IMR-90 (cell line): ENCODE measurements around the gene LYPD6B. TPM values are rescaled to one million over a fixed set of nuclear protein-coding genes. Genes with fewer than 3 reads are reported as not detected.

Experiments
- ATAC-seq: fragments of 200-7000 bp; cut with Tn5 transposase; 2 replicates; pipeline ENCODE4 v1.9.1; 2020; ENCODE audit warnings: low read depth, mild to moderate bottlenecking, moderate library complexity
- BruUV-seq: library from RNA; stranded (reverse); fragments of 400-500 nt; replicated peaks from 2 replicates; lab custom pipeline; 2021; lab: Mats Ljungman, UMichigan
- CTCF ChIA-PET: fragments of 300-600 bp; formaldehyde crosslinking; extraction: SDS; loops from one replicate; lab custom pipeline; 2021; ENCODE audit warnings: antibody characterized with exemption; lab: Yijun Ruan, JAX
- POLR2A ChIA-PET: fragments of 300-600 bp; sonication (Branson Sonifier 250); formaldehyde crosslinking; loops from one replicate; lab custom pipeline; 2022; ENCODE audit warnings: antibody characterized with exemption; ENCODE audit not compliant: unreplicated experiment; lab: Charles Lee
- DNase-seq: peaks from one replicate; pipeline ENCODE4 v3.0.0; 2013
- H2AFZ ChIP-seq: replicated peaks from 2 replicates; pipeline ENCODE3; 2013; ENCODE audit warnings: low read length, mild to moderate bottlenecking; ENCODE audit not compliant: poor library complexity
- H2AK5ac ChIP-seq: 2 replicates; pipeline ENCODE4 v1.6.1; 2013; ENCODE audit warnings: low read depth, low read length, inconsistent platforms
- H2AK9ac ChIP-seq: replicated peaks from 2 replicates; pipeline ENCODE3; 2013; ENCODE audit warnings: mild to moderate bottlenecking, low read depth, low read length, moderate library complexity; ENCODE audit not compliant: poor library complexity
- H2BK120ac ChIP-seq: 2 replicates; pipeline ENCODE4 v1.6.1; 2013; ENCODE audit warnings: low read depth, low read length, inconsistent platforms
- H2BK15ac ChIP-seq: 3 replicates; pipeline ENCODE4 v1.6.1; 2013; ENCODE audit warnings: low read depth, low read length, inconsistent platforms
- H2BK20ac ChIP-seq: 2 replicates; pipeline ENCODE4 v1.6.1; 2013; ENCODE audit warnings: low read depth, mild to moderate bottlenecking, inconsistent platforms, low read length, moderate library complexity
- H2BK5ac ChIP-seq: 2 replicates; pipeline ENCODE4 v1.6.1; 2013; ENCODE audit warnings: mild to moderate bottlenecking, low read depth, low read length, inconsistent platforms; ENCODE audit not compliant: poor library complexity, severe bottlenecking
- H3K14ac ChIP-seq: replicated peaks from 2 replicates; pipeline ENCODE4 v1.6.1; 2013; ENCODE audit warnings: low read depth, low read length, inconsistent platforms
- H3K18ac ChIP-seq: 2 replicates; pipeline ENCODE4 v1.6.1; 2013; ENCODE audit warnings: low read depth, low read length, control low read depth
- H3K23ac ChIP-seq: 2 replicates; pipeline ENCODE4 v1.6.1; 2013; ENCODE audit warnings: low read depth, low read length, inconsistent platforms
- H3K27ac ChIP-seq: 2 replicates; pipeline ENCODE4 v1.5.1; 2013; ENCODE audit warnings: mild to moderate bottlenecking, control low read depth, low read length; ENCODE audit not compliant: insufficient read depth
- H3K27me3 ChIP-seq: 2 replicates; pipeline ENCODE4 v1.6.1; 2013; ENCODE audit warnings: low read length; ENCODE audit not compliant: control insufficient read depth, insufficient read depth
- H3K36me3 ChIP-seq: 2 replicates; pipeline ENCODE4 v1.6.1; 2013; ENCODE audit warnings: low read length, mixed read lengths; ENCODE audit not compliant: control insufficient read depth, insufficient read depth
- H3K4ac ChIP-seq: 2 replicates; pipeline ENCODE4 v1.6.1; 2013; ENCODE audit warnings: low read depth, low read length, inconsistent platforms
- H3K4me1 ChIP-seq: 2 replicates; pipeline ENCODE4 v1.6.1; 2013; ENCODE audit warnings: low read length, mixed read lengths; ENCODE audit not compliant: control insufficient read depth, insufficient read depth
- H3K4me2 ChIP-seq: 2 replicates; pipeline ENCODE4 v1.6.1; 2013; ENCODE audit warnings: low read depth, mild to moderate bottlenecking, control low read depth, low read length, moderate library complexity
- H3K4me3 ChIP-seq: 2 replicates; pipeline ENCODE4 v1.5.1; 2013; ENCODE audit warnings: low read depth, mild to moderate bottlenecking, control low read depth, low read length, moderate library complexity; ENCODE audit not compliant: insufficient read depth
- H3K56ac ChIP-seq: 2 replicates; pipeline ENCODE4 v1.6.1; 2013; ENCODE audit warnings: low read length, inconsistent platforms; ENCODE audit not compliant: insufficient read depth; ENCODE audit errors: extremely low read depth
- H3K79me1 ChIP-seq, 2 experiments: 2 replicates each; pipeline ENCODE4 v1.6.1; 2013; ENCODE audit warnings: low read length in 2 of 2, inconsistent platforms in 1 of 2, low read depth in 1 of 2
- H3K9ac ChIP-seq: 2 replicates; pipeline ENCODE4 v1.6.1; 2013; ENCODE audit warnings: low read depth, low read length, control low read depth
- H3K9me1 ChIP-seq: 2 replicates; pipeline ENCODE4 v1.6.1; 2013; ENCODE audit warnings: low read length, inconsistent platforms; ENCODE audit not compliant: insufficient read depth
- H3K9me3 ChIP-seq: 2 replicates; pipeline ENCODE4 v1.6.1; 2013; ENCODE audit warnings: low read length; ENCODE audit not compliant: control insufficient read depth, insufficient read depth
- H4K20me1 ChIP-seq: 2 replicates; pipeline ENCODE4 v1.6.1; 2013; ENCODE audit warnings: low read length, inconsistent platforms; ENCODE audit not compliant: insufficient read depth
- H4K5ac ChIP-seq: 2 replicates; pipeline ENCODE4 v1.6.1; 2013; ENCODE audit warnings: mild to moderate bottlenecking, low read depth, low read length, control low read depth
- H4K8ac ChIP-seq, 2 experiments: 2 replicates each; pipeline ENCODE4 v1.6.1; 2013; ENCODE audit warnings: low read depth in 2 of 2, low read length in 2 of 2, control low read depth in 1 of 2, inconsistent platforms in 1 of 2
- H4K91ac ChIP-seq: 2 replicates; pipeline ENCODE4 v1.6.1; 2013; ENCODE audit warnings: low read depth, low read length, inconsistent platforms; ENCODE audit not compliant: insufficient read depth
- BHLHE40 ChIP-seq: fragments of 150-350 bp; IDR thresholded peaks from 2 replicates; pipeline ENCODE4 v1.6.1; 2016; ENCODE audit warnings: mild to moderate bottlenecking, low read depth, low read length
- MAZ ChIP-seq: IDR thresholded peaks from 2 replicates; pipeline ENCODE4 v1.6.1; 2012; ENCODE audit warnings: low read depth, mild to moderate bottlenecking, low read length, improper control_type of control experiment, moderate library complexity, borderline replicate concordance
- MXI1 ChIP-seq: IDR thresholded peaks from 2 replicates; pipeline ENCODE4 v1.6.1; 2012; ENCODE audit warnings: low read depth, mild to moderate bottlenecking, low read length, moderate library complexity, borderline replicate concordance
- POLR2A ChIP-seq: IDR thresholded peaks from 2 replicates; pipeline ENCODE4 v1.6.1; 2012; ENCODE audit warnings: mild to moderate bottlenecking, low read depth, low read length
- RAD21 ChIP-seq: IDR thresholded peaks from 2 replicates; pipeline ENCODE4 v1.6.1; 2012; ENCODE audit warnings: low read length, improper control_type of control experiment
- RCOR1 ChIP-seq: IDR thresholded peaks from 2 replicates; pipeline ENCODE4 v1.6.1; 2012; ENCODE audit warnings: mild to moderate bottlenecking, low read length, improper control_type of control experiment; ENCODE audit not compliant: insufficient replicate concordance
- RFX5 ChIP-seq: IDR thresholded peaks from 2 replicates; pipeline ENCODE4 v1.8.0; 2012; ENCODE audit warnings: low read depth, mild to moderate bottlenecking, low read length, moderate library complexity
- WGBS, 2 experiments: methylation state at CpG; one replicate each; pipeline versions ENCODE4 v1.1.5 to v1.1.7; 2013; ENCODE audit warnings: missing lambda C conversion rate in 2 of 2; ENCODE audit not compliant: insufficient read length in 1 of 2; ENCODE audit errors: extremely low coverage in 2 of 2; 5-methylcytosine and 5-hydroxymethylcytosine counted together
- dilution Hi-C: fragments of 300-500 bp; cut with HindIII; formaldehyde crosslinking; loops from one replicate; pipeline ENCODE4 v1.14.3; 2018; ENCODE audit warnings: low sequenced_read_pairs; ENCODE audit not compliant: unreplicated experiment
- in situ Hi-C: fragments of 300-500 bp; cut with MboI; formaldehyde crosslinking; loops from 3 replicates; pipeline ENCODE4 v1.14.3; 2019; ENCODE audit warnings: low sequenced_read_pairs, inconsistent platforms, mixed read lengths
- intact Hi-C: fragments of 100-400 bp; cut with micrococcal nuclease; formaldehyde crosslinking; loops from 2 replicates; pipeline ENCODE4 v1.10.0; 2022
- polyA plus RNA-seq, 3 experiments: library from polyadenylated mRNA; depleted of rRNA; stranded (reverse); fragments of >200 nt; gene quantifications; 2 replicates each; pipeline ENCODE4 v1.2.3, GENCODE V29; 2012; ENCODE audit warnings: low replicate concordance in 1 of 3
- total RNA-seq: library from RNA; depleted of rRNA; stranded (reverse); fragments of >200 nt; gene quantifications from 2 replicates; pipeline ENCODE4 v1.2.3, GENCODE V29; 2012

LYPD6B gene
- total and polyA plus RNA-seq, 2 of the 4 experiments (the other 2 are of a cell fraction), result 0.05 TPM; not detected in 1

- no peaks in the 10 kb centered on the region for H3K36me3 ChIP-seq
- TF ChIP-seq RCOR1 (no peak), BHLHE40 (no peak), RAD21 (no peak), MAZ (no peak), RFX5 (no peak), POLR2A (no peak), MXI1 (no peak)
- no peak overlapping the region for H2BK5ac ChIP-seq
- ChIA-PET CTCF (interaction anchor here (0.6 kb wide), 1 partner anchor 31 kb away, joined by 3 read pairs; no protein-coding TSS in a partner anchor), POLR2A (no interaction called here)
- H3K18ac ChIP-seq, result no peak overlapping the region
- no peak overlapping the region for H3K9ac ChIP-seq
- dilution Hi-C loops (no loop called here), in situ Hi-C loops (no loop called here), intact Hi-C loops (no loop called here)
- H3K14ac ChIP-seq, result no peak overlapping the region
- H3K27ac ChIP-seq, result no peak overlapping the region
- no peak overlapping the region for H2AFZ ChIP-seq
- H2BK120ac ChIP-seq, result no peak overlapping the region
- no peak overlapping the region for H3K23ac ChIP-seq
- H3K4ac ChIP-seq, result no peak overlapping the region
- H3K79me1 ChIP-seq, result no peaks in the 10 kb centered on the region
- no peaks in the 10 kb centered on the region for H4K20me1 ChIP-seq
- H3K9me1 ChIP-seq, result no peaks in the 10 kb centered on the region
- no TSS peak for BruUV-seq
- no peaks in the 10 kb centered on the region for H3K9me3 ChIP-seq
- H2AK5ac ChIP-seq, result no peak overlapping the region
- H3K4me3 ChIP-seq, result no peak overlapping the region
- H3K4me1 ChIP-seq, result no peaks in the 10 kb centered on the region
- H4K5ac ChIP-seq, result no peak overlapping the region
- no peak overlapping the region for H2BK20ac ChIP-seq
- H4K8ac ChIP-seq, result no peak overlapping the region
- no peak overlapping the region for H4K91ac ChIP-seq
- no peak overlapping the region for H2BK15ac ChIP-seq
- no peak overlapping the region for H3K56ac ChIP-seq
- H2AK9ac ChIP-seq, result no peak overlapping the region
- no peak for ATAC-seq
- no peak overlapping the region for H3K4me2 ChIP-seq
- H3K27me3 ChIP-seq, result no peaks in the 10 kb centered on the region
- no CpG with 5 or more reads among the region's 1 CpG for WGBS, 2 experiments
- DNase-seq, result no peak
Observed at GRCh38 chr2:149132901-149133300, 94.4 kb downstream of the LYPD6B start.
